GM21825 (cell line): ENCODE measurements around the gene PLEKHA8.
"Not testable (repeated sequence)": the region's sequence is repeated elsewhere in the genome, so short reads cannot be mapped to it uniquely, and the experiment has no call there.

Experiments
- ATAC-seq: cut with Tn5 transposase; IDR thresholded peaks from one replicate; pipeline ENCODE4 v1.9.1; 2021; ENCODE audit warnings: mild to moderate bottlenecking, moderate library complexity; ENCODE audit not compliant: unreplicated experiment

Gene PLEKHA8

GRCh38 chr7:30093420-30093952 is 65.3 kb downstream of the PLEKHA8 start:
- ATAC-seq: no peak

- not testable (repeated sequence) for ATAC-seq
These were observed 70.4 kb downstream of the PLEKHA8 start for GRCh38 chr7:30098599-30098998.

GRCh38 chr7:30102281-30102680 is 74.1 kb downstream of the PLEKHA8 start:
- ATAC-seq: no peak

- ATAC-seq: no peak
These were observed 75.9 kb downstream of the PLEKHA8 start for GRCh38 chr7:30104157-30104556.

GRCh38 chr7:30112103-30112713 is 84.0 kb downstream of the PLEKHA8 start:
- no peak for ATAC-seq

GRCh38 chr7:30113144-30113543 is 84.9 kb downstream of the PLEKHA8 start:
- ATAC-seq: no peak

GRCh38 chr7:30114536-30115238 is 86.5 kb downstream of the PLEKHA8 start:
- ATAC-seq: no peak

- no peak for ATAC-seq
These were observed 87.6 kb downstream of the PLEKHA8 start for GRCh38 chr7:30115709-30116297.

- ATAC-seq: no peak
These were observed 88.6 kb downstream of the PLEKHA8 start for GRCh38 chr7:30116771-30117170.

- ATAC-seq: no peak
These were observed 89.7 kb downstream of the PLEKHA8 start for GRCh38 chr7:30117896-30118295.

GRCh38 chr7:30119890-30120577 is 91.8 kb downstream of the PLEKHA8 start:
- no peak for ATAC-seq

GRCh38 chr7:30133736-30134610 is 105.8 kb downstream of the PLEKHA8 start:
- ATAC-seq: no peak

GRCh38 chr7:30134611-30135300 is 106.5 kb downstream of the PLEKHA8 start, which contains the start of gene MTURN:
MTURN (plus strand) TSS chr7:30134986; CDS start chr7:30135137, 151 bp downstream.
- peak; percentile 81 for ATAC-seq

GRCh38 chr7:30135301-30136116 is 107.3 kb downstream of the PLEKHA8 start:
- peak; percentile 23 for ATAC-seq

GRCh38 chr7:30136117-30136731 is 108.0 kb downstream of the PLEKHA8 start:
- no peak for ATAC-seq

- no peak for ATAC-seq
These were observed 108.7 kb downstream of the PLEKHA8 start for GRCh38 chr7:30136743-30137485.

- ATAC-seq: no peak
These were observed 111.7 kb downstream of the PLEKHA8 start for GRCh38 chr7:30139836-30140384.
